NCI-H1694 (cell line): ENCODE measurements around the gene BCL3.
A peak's percentile ranks its signal among the peaks of the same experiment; 100 is the strongest.

ENCODE experiments used
- DNase-seq: peaks from one replicate; lab custom pipeline; 2025; lab: John Stamatoyannopoulos, UW

Gene BCL3

DNA sequence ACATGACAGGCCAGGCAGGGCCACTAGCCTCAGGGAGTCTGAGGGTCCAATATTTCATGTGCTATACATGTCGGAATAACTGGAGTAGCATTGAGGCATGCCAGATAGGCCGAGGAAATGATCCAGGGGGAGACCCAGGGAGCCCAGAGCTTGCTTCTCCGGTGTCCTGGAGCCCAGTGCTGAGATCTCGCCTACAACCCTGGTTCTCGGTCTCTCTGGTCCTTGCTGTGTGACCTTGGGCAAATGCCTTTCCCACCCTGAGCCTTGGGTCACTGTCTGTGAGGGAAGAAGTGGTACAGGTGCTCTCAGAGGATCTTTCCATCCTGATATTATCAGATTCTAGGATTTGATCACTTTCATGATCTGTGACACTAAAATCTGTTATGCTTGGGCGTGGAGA lies 40.5 kb downstream of the BCL3 start:
- DNase-seq = no peak

DNA sequence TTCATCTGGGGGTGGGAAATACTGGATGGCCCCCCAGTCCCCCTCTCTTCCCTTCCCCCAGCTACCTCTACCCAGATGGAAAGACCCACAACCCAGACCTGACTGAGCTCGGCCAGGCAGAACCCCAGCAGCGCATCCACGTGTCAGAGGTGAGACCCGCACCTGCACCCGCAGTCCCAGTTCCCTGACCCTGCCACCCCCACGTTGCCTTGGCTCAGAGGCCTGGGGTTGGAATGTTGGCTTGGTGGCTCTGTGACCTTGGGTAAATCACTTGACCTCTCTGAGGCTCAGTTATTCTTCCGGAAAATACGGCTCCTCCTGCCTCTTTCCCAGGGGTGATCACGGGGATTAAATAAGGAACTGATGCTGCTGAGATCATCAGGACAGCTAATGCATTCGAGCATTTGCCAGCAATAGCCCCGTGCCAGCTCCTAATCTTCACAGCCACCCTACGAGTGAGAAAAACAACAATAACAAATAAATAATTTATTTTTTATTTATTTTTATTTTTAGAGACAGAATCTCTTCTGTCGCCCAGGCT lies 41.5 kb downstream of the BCL3 start:
- no peak for DNase-seq

DNA sequence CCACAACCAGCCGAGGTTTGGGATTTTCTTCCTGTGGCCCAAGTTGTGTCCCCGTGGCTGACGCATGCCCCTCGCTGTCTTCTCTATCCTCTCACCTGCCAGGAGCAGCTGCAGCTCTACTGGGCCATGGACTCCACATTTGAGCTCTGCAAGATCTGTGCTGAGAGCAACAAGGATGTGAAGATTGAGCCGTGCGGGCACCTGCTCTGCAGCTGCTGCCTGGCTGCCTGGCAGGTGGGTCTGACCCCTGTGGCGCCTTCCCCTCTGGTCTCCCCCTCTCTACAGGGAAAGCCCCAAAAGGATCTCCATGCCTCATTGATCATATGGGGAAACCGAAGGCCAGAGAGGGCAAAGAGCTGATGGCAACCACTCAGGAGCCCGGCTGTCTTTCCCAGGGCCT lies 43.8 kb downstream of the BCL3 start:
- no peak for DNase-seq

DNA sequence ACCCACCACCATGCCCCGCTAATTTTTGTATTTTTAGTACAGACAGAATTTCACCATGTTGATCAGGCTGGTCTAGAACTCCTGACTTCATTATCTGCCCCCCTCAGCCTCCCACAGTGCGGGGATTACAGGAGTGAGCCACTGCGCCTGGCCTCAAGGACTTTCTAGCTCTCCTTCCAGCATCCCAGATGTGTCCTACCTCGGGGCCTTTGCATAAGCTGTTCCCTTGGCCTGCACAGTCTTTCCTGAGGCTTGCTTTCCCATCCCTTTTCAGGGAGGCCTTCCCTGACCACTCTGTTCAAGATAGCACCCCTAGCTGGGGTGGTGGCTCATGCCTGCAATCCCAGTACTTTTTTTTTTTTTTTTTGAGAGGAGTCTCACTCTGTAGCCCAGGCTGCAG lies 46.1 kb downstream of the BCL3 start:
- DNase-seq = no peak

DNA sequence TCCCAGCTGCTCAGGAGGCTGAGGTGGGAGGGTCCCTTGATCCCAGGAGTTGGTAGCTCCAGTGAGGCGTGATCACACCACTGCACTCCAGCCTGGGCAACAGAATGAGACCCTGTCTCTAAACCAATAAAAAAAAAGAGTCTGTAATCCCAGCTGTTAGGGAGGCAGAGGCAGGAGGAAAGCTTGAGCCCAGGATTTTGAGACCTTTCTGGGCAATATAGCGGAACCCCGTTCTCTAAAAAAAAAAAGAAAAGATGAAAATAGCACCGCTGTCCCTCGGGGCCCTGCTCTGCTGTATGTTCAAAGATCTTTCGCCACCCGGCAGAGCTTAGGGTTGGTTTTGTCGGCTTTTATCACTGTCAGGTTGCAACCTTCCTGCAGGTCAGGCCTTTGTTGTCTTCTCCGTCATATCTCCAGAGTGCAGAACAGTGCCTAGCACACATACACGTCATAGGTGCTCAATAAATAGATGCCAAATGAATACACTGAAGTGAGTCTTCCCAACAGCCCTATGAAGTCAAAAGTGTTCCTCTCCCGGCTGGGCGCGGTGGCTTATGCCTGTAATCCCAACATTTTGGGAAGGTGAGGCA lies 47.0 kb downstream of the BCL3 start:
- no peak for DNase-seq

DNA sequence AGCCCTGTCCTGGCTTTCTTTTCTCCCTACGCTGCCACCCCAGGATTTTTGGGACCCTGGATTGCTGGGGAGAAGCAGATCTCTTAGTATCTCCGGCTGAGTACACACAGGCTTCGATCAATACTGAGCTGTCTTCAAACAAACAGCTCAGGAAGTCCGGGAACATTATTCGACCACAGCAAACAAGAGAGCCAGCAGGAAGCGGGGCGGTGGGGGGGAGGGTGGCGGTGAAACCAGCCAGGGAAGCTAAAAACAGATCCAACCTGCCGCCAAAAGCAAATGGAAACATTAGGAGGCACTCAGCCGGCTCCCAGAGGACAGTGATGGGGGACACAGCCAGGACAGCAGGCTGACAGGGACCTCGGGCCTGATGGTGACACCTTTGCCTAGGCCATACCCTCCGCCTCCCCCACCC lies 48.2 kb downstream of the BCL3 start:
- no peak for DNase-seq

DNA sequence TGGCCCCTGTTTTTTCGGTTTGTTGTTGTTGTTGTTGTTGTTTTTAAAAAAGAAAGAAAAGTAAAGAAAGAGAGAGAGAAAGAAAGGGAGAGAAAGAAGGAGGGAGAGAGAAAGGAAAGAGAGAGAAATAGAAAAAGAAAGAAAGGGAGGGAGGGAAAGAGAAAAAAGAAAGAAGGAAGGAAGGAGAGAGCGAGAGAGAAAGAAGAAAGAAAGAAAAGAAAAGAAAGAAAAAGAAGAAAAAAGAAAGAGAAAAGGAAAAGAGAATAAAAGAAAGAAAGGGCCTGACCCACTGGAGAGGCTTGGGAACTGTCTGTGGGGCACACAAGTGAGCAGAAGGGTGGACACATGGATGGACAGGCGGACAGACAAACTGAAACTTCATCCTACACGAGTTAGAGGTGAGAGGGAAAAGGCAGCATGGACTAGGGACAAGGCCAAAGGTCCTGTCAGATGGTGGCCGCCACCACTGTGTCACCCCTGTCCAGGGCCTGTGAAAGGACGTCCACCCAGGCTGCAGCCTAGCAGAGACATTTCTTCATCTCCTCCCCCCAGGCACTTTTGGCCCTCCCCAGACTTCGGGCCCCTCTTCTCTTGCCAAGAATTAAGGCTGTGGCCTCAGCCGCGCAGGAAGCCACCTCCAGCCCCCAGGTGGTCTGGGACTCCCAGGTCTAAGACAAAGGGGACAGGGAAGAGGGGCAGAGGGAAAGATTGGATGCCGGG lies 51.3 kb downstream of the BCL3 start:
- DNase-seq = no peak

DNA sequence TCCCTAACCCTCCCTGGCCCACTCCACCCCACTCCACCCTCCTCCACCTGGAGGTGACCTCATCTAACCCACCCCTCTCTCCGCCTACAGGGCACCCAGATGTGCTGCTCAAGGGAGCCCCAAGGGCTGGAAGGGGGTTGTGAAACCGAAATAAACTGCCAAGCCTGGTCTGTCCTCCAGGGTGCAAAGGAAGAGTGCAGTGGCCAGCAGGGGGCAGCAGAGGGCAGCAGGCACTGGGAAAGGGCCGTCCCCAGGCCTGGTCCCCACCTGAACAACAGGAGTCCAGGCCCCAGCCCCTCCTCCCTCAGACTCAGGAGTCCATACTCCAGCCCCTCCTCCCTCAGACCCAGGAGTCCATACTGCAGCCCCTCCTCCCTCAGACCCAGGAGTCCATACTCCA lies 52.0 kb downstream of the BCL3 start:
- DNase-seq = peak; percentile 80

DNA sequence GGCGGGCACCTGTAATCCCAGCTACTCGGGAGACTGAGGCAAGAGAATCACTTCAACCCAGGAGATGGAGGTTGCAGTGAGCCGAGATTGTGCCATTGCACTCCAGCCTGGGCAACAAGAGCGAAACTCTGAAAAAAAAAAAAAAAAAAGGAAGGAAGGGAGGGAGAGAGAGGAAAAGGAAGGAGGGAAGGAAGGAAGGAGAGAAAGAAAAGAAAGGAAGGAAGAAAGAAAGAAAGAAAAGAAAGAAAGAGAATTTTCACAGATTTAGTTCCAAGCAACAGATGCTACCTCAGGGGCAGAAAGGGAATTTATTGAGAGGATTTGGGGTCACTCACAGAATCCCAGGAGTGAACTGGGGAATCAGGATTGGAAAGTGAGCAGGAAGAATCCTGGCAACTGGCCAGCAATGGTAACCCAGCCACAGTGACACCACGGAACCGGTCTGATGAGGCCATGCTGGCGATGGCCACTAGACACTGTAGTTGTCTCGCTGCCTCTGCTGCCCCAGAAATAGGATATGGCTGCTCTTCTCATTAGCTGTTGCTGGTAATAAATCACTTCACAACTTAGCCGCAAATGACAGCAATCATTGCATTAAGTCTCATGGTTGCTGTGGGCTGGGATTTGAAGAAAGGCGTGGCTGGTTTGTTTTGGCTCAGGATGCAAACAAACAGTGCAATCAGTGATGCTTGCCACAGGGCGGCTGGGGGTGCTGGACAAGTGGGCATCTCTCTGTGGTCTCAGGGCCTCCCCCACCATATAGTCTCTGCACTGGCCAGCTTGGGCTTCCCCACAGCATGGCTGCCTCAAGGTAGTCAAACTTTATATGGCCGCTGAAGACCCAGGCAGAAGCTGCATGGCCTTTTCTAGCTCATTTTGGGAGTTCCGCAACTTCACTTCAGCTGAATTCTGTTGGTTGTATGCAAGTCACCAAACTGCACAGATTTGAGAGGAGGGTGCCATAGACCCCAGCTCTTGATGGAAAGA lies 55.2 kb downstream of the BCL3 start:
- DNase-seq = no peak

DNA sequence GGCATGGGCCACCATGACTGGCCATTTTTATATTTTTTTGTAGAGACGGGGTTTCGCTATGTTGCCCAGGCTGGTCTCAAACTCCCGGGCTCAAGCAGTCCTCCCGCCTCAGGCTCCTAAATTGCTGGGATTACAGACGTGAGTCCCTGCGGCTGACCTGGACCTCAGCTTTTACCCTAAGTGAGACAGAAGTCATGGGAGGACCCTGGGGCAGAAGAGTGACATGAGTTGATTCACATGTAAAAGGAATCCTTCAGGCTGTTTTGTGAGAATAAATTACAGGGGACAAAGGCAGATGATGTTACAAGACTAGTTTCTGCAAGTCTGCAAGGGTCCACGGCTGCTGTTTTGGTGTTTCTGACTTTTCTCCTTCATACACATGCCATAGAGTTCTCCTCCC lies 57.8 kb downstream of the BCL3 start:
- DNase-seq = no peak

DNA sequence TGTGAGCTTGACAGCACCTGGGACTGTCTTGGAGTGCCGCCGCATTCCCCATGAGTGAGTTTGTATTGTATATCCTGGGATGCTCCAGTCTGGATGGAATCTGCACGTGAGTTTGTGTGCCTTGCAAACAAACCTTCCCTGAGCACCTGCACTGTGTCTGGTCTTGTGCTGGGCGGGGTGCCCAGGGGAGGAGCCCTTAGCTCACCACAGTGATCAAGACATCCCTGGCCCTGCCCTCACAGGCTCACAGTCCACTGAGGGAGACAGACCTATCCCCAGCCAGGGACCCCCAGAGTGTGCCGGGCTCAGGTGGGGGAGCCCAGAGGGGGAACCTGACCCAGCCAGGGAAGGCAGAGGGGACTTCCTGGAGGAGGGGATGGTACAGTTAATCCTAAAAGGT lies 58.7 kb downstream of the BCL3 start:
- no peak for DNase-seq

DNA sequence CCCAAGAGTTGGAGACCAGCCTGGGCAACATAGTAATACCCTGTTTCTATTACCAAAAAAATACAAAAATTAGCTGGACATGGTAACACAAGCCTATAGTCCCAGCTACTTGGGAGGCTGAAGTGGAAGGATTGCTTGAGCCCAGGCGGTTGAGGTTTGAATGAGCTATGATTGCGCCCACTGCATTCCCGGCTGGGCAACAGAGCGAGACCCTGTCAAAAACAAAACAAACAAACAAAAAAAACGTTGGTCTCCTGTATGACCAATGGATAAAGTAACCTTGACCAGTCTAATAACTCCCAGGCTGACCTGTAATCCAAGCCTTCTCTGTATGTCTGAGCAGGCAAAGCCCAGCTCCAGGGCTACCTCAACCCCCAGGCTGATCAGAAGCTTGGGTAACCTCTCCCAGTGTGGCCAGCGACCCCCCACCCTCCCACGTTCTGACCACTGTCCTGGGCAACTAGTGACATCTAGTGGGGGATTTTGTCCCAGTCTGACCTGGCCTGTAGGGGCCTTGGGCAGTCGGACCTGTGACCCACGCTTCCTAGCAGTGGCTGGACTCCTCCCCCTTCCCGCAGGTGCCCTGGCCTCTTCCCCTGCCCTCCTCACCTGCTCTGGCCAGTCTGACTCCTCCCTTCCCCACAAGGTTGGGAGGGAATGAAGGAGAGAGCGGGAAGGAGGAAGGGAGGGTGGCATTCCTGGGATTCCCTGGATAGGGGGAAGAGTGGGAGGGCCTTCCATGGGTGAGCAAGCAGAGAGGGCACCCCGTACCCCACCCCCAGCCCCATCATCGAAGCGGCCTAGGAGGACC lies 59.3 kb downstream of the BCL3 start:
- DNase-seq = no peak

DNA sequence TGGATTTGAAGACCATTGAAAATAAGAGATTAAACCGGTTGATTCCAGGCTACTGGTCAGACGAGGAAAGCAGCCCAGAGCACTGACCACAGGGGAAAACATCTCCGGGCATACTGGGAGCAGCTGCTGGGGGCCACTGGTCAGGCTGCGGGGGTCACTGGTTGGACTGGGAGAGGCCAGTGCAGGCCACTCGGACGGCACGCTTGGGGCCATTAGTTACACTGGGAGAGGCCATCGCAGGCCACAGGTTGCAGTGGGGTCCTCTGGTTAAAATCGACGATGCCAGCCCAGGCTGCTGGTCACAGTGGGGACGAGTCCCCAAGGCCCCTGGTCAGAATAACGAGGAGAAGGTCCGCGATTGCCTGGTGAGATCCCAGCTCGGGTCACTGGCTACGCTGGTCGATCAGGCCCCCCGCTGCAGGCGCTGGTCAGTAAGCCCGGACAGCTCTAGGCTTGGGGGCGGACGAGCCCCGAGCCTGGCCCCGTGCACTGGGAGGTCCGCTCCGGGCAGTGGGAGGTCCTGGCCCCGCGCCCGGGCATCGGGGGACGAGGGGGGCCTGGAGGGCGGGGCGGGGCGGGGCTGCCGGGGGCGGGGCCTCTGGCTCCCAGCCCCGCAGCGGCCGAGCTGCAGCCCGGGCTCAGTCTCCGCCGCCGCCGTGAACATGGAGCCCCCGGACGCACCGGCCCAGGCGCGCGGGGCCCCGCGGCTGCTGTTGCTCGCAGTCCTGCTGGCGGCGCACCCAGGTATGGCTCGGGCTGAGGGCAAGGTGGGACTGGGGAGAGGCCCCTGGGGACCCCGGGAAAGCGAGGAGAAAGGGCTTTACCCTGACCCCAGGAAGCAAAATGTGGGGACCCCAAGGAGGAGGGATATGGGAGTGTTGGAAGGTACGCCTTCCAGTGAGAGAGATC lies 60.2 kb downstream of the BCL3 start, which contains the start of gene BCAM:
Gene BCAM, plus strand, starts transcription at position 641 of the 909 bp plus-strand sequence. Its CDS starts 22 bp downstream, at position 663.
- DNase-seq = no peak
